PC-9 (cell line): ENCODE results near the gene ST8SIA1. TPM values are rescaled to one million over a fixed set of nuclear protein-coding genes. Genes with fewer than 3 reads are reported as not detected.

Experiments used
- BruUV-seq: library from RNA; stranded (reverse); fragments of 400-500 nt; replicated peaks from 2 replicates; lab custom pipeline; 2021; lab: Mats Ljungman, UMichigan
- CTCF ChIA-PET: fragments of 300-600 bp; sonication (Branson Sonifier 250); formaldehyde crosslinking; loops from one replicate; lab custom pipeline; 2022; ENCODE audit warnings: antibody characterized with exemption; lab: Charles Lee
- POLR2A ChIA-PET: fragments of 300-600 bp; sonication (Branson Sonifier 250); formaldehyde crosslinking; loops from one replicate; lab custom pipeline; 2022; ENCODE audit warnings: antibody characterized with exemption; ENCODE audit not compliant: unreplicated experiment; lab: Charles Lee
- DNase-seq, 2 experiments: peaks; one replicate each; pipeline versions ENCODE4 v3.0.0 to v3.0.0-alpha.2; 2015 to 2022; ENCODE audit warnings: mixed read lengths in 1 of 2
- H2AFZ ChIP-seq: fragments of 200-600 bp; sonication (generic); 2 replicates; pipeline ENCODE4 v1.8.1; 2017; ENCODE audit warnings: antibody characterized with exemption
- H3F3A ChIP-seq: fragments of 200-600 bp; sonication (generic); 2 replicates; pipeline ENCODE4 v1.8.1; 2017; ENCODE audit warnings: antibody characterized with exemption, mild to moderate bottlenecking, low read depth; ENCODE audit not compliant: insufficient read depth
- H3K27ac ChIP-seq: fragments of 200-600 bp; sonication (generic); 2 replicates; pipeline ENCODE4 v1.6.1; 2016; ENCODE audit warnings: mixed run types
- H3K27me3 ChIP-seq: fragments of 200-600 bp; sonication (generic); 2 replicates; pipeline ENCODE4 v1.6.1; 2016; ENCODE audit warnings: low read depth, mixed run types; ENCODE audit not compliant: insufficient read depth
- H3K36me3 ChIP-seq: fragments of 200-600 bp; sonication (generic); 2 replicates; pipeline ENCODE4 v1.6.1; 2016; ENCODE audit warnings: low read depth, mixed run types
- H3K4me1 ChIP-seq: fragments of 200-600 bp; sonication (generic); replicated peaks from 2 replicates; pipeline ENCODE4 v1.6.1; 2016; ENCODE audit warnings: mixed run types; ENCODE audit not compliant: insufficient read depth
- H3K4me2 ChIP-seq: fragments of 200-600 bp; sonication (generic); 2 replicates; pipeline ENCODE4 v1.6.1; 2017; ENCODE audit warnings: mixed run types
- H3K4me3 ChIP-seq: fragments of 200-600 bp; sonication (generic); 2 replicates; pipeline ENCODE4 v1.6.1; 2016; ENCODE audit warnings: mixed run types
- H3K79me2 ChIP-seq: fragments of 200-600 bp; sonication (generic); 2 replicates; pipeline ENCODE4 v1.6.1; 2017; ENCODE audit warnings: low read depth, mixed run types
- H3K9me2 ChIP-seq: fragments of 200-600 bp; sonication (generic); 2 replicates; pipeline ENCODE4 v1.8.1; 2017; ENCODE audit warnings: mild to moderate bottlenecking; ENCODE audit not compliant: insufficient read depth
- H3K9me3 ChIP-seq: fragments of 200-600 bp; sonication (generic); 2 replicates; pipeline ENCODE4 v1.8.1; 2016; ENCODE audit warnings: low read depth; ENCODE audit not compliant: insufficient read depth
- H4K20me1 ChIP-seq: fragments of 200-600 bp; sonication (generic); 2 replicates; pipeline ENCODE4 v1.8.1; 2017; ENCODE audit not compliant: insufficient read depth
- CTCF ChIP-seq: fragments of 200-600 bp; sonication (generic); conservative IDR thresholded peaks from 2 replicates; pipeline ENCODE4 v1.6.1; 2017; ENCODE audit warnings: mixed run types, antibody characterized with exemption, mild to moderate bottlenecking, moderate library complexity
- EZH2 ChIP-seq: fragments of 200-600 bp; sonication (generic); IDR thresholded peaks from 2 replicates; pipeline ENCODE4 v1.8.0; 2017; ENCODE audit warnings: antibody characterized with exemption, low read depth
- intact Hi-C: fragments of 100-400 bp; cut with micrococcal nuclease; formaldehyde crosslinking; loops from one replicate; pipeline ENCODE4 v1.10.0; 2022; ENCODE audit not compliant: unreplicated experiment
- total RNA-seq: library from RNA; stranded (reverse); gene quantifications from 2 replicates; pipeline ENCODE4 v1.2.3, GENCODE V29; 2021

The ST8SIA1 gene
- total RNA-seq, 1 experiment from 2014 or later: 3.1 TPM

GRCh38 chr12:22339691-22340090, 5.2 kb upstream of the ST8SIA1 start:
- Histone ChIP-seq H3K4me2 (no peak overlapping the region), H2AFZ (no peak overlapping the region), H3F3A (no peaks in the 10 kb centered on the region), H3K9me2 (no peaks in the 10 kb centered on the region), H3K4me3 (no peak overlapping the region), H3K9me3 (peaks cover 6% of the 10 kb centered on the region), H4K20me1 (no peaks in the 10 kb centered on the region), H3K27me3 (no peaks in the 10 kb centered on the region), H3K79me2 (no peaks in the 10 kb centered on the region), H3K27ac (no peak overlapping the region), H3K4me1 (peaks cover 7% of the 10 kb centered on the region; the same call in 1 of the 2 replicates), H3K36me3 (no peaks in the 10 kb centered on the region)
- CTCF ChIA-PET: no interaction called here
- BruUV-seq: no TSS peak
- POLR2A ChIA-PET: no interaction called here
- TF ChIP-seq CTCF (no peak), EZH2 (no peak)
- DNase-seq: no peak
- intact Hi-C loops: loop anchor here (5.0 kb wide), 1 partner anchor 642 kb away; no protein-coding TSS in a partner anchor

GRCh38 chr12:22335794-22336166, 1.3 kb upstream of the ST8SIA1 start:
- Histone ChIP-seq H3K79me2 (no peaks in the 10 kb centered on the region), H3K4me2 (peak overlapping the region; percentile 96), H3K9me2 (no peaks in the 10 kb centered on the region), H3K36me3 (no peaks in the 10 kb centered on the region), H3F3A (no peaks in the 10 kb centered on the region), H2AFZ (no peak overlapping the region), H3K4me1 (peaks cover 7% of the 10 kb centered on the region; the same call in 1 of the 2 replicates), H3K27ac (no peak overlapping the region), H4K20me1 (no peaks in the 10 kb centered on the region), H3K4me3 (peak overlapping the region; percentile 72; the same call in 1 of the 2 replicates), H3K9me3 (peaks cover 3% of the 10 kb centered on the region; the same call in 1 of the 2 replicates), H3K27me3 (no peaks in the 10 kb centered on the region)
- no peak for DNase-seq
- intact Hi-C loops: loop anchor here (1.0 to 5.0 kb wide), 4 partner anchors 108 to 638 kb away; no protein-coding TSS in a partner anchor
- POLR2A ChIA-PET: no interaction called here
- CTCF ChIA-PET: interaction anchor here (0.6 to 1.1 kb wide), 9 partner anchors 82 to 344 kb away, joined by 3 to 20 read pairs (median 3); no protein-coding TSS in a partner anchor
- TF ChIP-seq CTCF: peak; percentile 44; the same call in 1 of the 2 replicates
- no peak for TF ChIP-seq EZH2
- no TSS peak for BruUV-seq

GRCh38 chr12:22333713-22334409, 646 bp downstream of the ST8SIA1 start:
- H3K9me2 ChIP-seq: no peaks in the 10 kb centered on the region
- no peaks in the 10 kb centered on the region for H4K20me1 ChIP-seq
- H3K4me2 ChIP-seq: no peak overlapping the region
- no peaks in the 10 kb centered on the region for H3K9me3 ChIP-seq
- no TSS peak for BruUV-seq
- no peak for TF ChIP-seq EZH2
- TF ChIP-seq CTCF: no peak
- DNase-seq: no peak
- ChIA-PET POLR2A (no interaction called here), CTCF (no interaction called here)
- H3F3A ChIP-seq: no peaks in the 10 kb centered on the region
- H3K36me3 ChIP-seq: no peaks in the 10 kb centered on the region
- H2AFZ ChIP-seq: no peak overlapping the region
- intact Hi-C loops: loop anchor here (2.0 kb wide), 1 partner anchor 241 kb away; no protein-coding TSS in a partner anchor
- H3K4me1 ChIP-seq: peaks cover 7% of the 10 kb centered on the region; the same call in 1 of the 2 replicates
- H3K79me2 ChIP-seq: no peaks in the 10 kb centered on the region
- no peak overlapping the region for H3K4me3 ChIP-seq
- no peak overlapping the region for H3K27ac ChIP-seq
- no peaks in the 10 kb centered on the region for H3K27me3 ChIP-seq
